ENCODE results near the gene MYOT.

MYOT gene

GRCh38 chr5:137901011-137901817 is 33.6 kb downstream of the MYOT start:
- ChIA-PET POLR2A (interaction anchor here (1.6 kb wide), 1 partner anchor 13 kb away, joined by 5 read pairs; no protein-coding TSS in a partner anchor), CTCF (interaction anchor here (1.0 to 1.3 kb wide), 2 partner anchors 12 to 14 kb away, joined by 3 read pairs; partner anchors contain the start of gene PKD2L2)
- no peak for DNase-seq (ENCODE audit: extremely low spot score)
- TF ChIP-seq TARDBP (IDR thresholded peaks at IDR 0.05) = no peak
- no peak for TF ChIP-seq BHLHE40 (IDR thresholded peaks at IDR 0.05; ENCODE audit: borderline replicate concordance)
- no peak for TF ChIP-seq NFRKB (IDR thresholded peaks at IDR 0.05)
- TF ChIP-seq ELF4 (IDR thresholded peaks at IDR 0.05) = no peak

- POLR2A ChIA-PET = interaction anchor here (1.5 to 1.9 kb wide), 2 partner anchors 12 to 14 kb away, joined by 7 to 8 read pairs; partner anchors contain the start of gene PKD2L2
- DNase-seq (ENCODE audit: extremely low spot score) = no peak
- CTCF ChIA-PET = no interaction called here
- no peak for TF ChIP-seq BHLHE40 (IDR thresholded peaks at IDR 0.05; ENCODE audit: borderline replicate concordance)
- TF ChIP-seq NFRKB (IDR thresholded peaks at IDR 0.05) = no peak
- TF ChIP-seq ARNT (IDR thresholded peaks at IDR 0.05) = no peak
- TF ChIP-seq PKNOX1 (IDR thresholded peaks at IDR 0.05) = no peak
- TF ChIP-seq FOXK2 (IDR thresholded peaks at IDR 0.05) = no peak
- no peak for TF ChIP-seq SUZ12 (IDR thresholded peaks at IDR 0.05)
- TF ChIP-seq ZNF384 (IDR thresholded peaks at IDR 0.05) = no peak
- TF ChIP-seq HDGF (IDR thresholded peaks at IDR 0.05; ENCODE audit: borderline replicate concordance) = no peak
- no peak for TF ChIP-seq FOXA1 (IDR thresholded peaks at IDR 0.05)
- TF ChIP-seq TARDBP (IDR thresholded peaks at IDR 0.05) = no peak
- TF ChIP-seq SP1 (IDR thresholded peaks at IDR 0.05) = no peak
- TF ChIP-seq FOXM1 (IDR thresholded peaks at IDR 0.05; ENCODE audit: borderline replicate concordance) = no peak
Measured at GRCh38 chr5:137902408-137903133, 34.9 kb downstream of the MYOT start.

GRCh38 chr5:137914758-137915157 is 47.1 kb downstream of the MYOT start:
- no peak for TF ChIP-seq NFRKB (IDR thresholded peaks at IDR 0.05)
- TF ChIP-seq HDGF (IDR thresholded peaks at IDR 0.05; ENCODE audit: borderline replicate concordance) = no peak
- no peak for TF ChIP-seq ZNF384 (IDR thresholded peaks at IDR 0.05)
- TF ChIP-seq SP1 (IDR thresholded peaks at IDR 0.05) = no peak
- POLR2A ChIA-PET = no interaction called here
- no peak for DNase-seq (ENCODE audit: extremely low spot score)
- CTCF ChIA-PET = no interaction called here

- no peak for TF ChIP-seq NFRKB (IDR thresholded peaks at IDR 0.05)
- no peak for TF ChIP-seq BHLHE40 (IDR thresholded peaks at IDR 0.05; ENCODE audit: borderline replicate concordance)
- no peak for TF ChIP-seq CTBP1 (IDR thresholded peaks at IDR 0.05; ENCODE audit: borderline replicate concordance)
- no peak for TF ChIP-seq ELF4 (IDR thresholded peaks at IDR 0.05)
- no peak for DNase-seq (ENCODE audit: extremely low spot score)
- CTCF ChIA-PET = no interaction called here
- POLR2A ChIA-PET = interaction anchor here (1.3 kb wide), 1 partner anchor 28 kb away, joined by 4 read pairs; the partner anchor contains the start of gene PKD2L2
Measured at GRCh38 chr5:137916923-137917322, 49.3 kb downstream of the MYOT start.

- DNase-seq (ENCODE audit: extremely low spot score) = no peak
- CTCF ChIA-PET = interaction anchor here (1.5 kb wide), 1 partner anchor 143 kb away, joined by 3 read pairs; no protein-coding TSS in a partner anchor
- TF ChIP-seq BHLHE40 (IDR thresholded peaks at IDR 0.05; ENCODE audit: borderline replicate concordance) (no peak), FOXM1 (IDR thresholded peaks at IDR 0.05; ENCODE audit: borderline replicate concordance) (no peak)
- POLR2A ChIA-PET = interaction anchor here (0.7 kb wide), 1 partner anchor 33 kb away, joined by 3 read pairs; no protein-coding TSS in a partner anchor
Measured at GRCh38 chr5:137921931-137922330, 54.3 kb downstream of the MYOT start.

GRCh38 chr5:137923856-137924255 is 56.2 kb downstream of the MYOT start:
- DNase-seq (ENCODE audit: extremely low spot score) = no peak
- CTCF ChIA-PET = no interaction called here
- TF ChIP-seq ELF4 (IDR thresholded peaks at IDR 0.05) (no peak), FOXA1 (IDR thresholded peaks at IDR 0.05) (no peak), TARDBP (IDR thresholded peaks at IDR 0.05) (no peak), SP1 (IDR thresholded peaks at IDR 0.05) (no peak), BHLHE40 (IDR thresholded peaks at IDR 0.05; ENCODE audit: borderline replicate concordance) (no peak), ZNF384 (IDR thresholded peaks at IDR 0.05) (no peak), NFRKB (IDR thresholded peaks at IDR 0.05) (no peak), PKNOX1 (IDR thresholded peaks at IDR 0.05) (no peak), ARNT (IDR thresholded peaks at IDR 0.05) (no peak), FOXK2 (IDR thresholded peaks at IDR 0.05) (no peak), CTBP1 (IDR thresholded peaks at IDR 0.05; ENCODE audit: borderline replicate concordance) (no peak), SUZ12 (IDR thresholded peaks at IDR 0.05) (no peak), LEF1 (IDR thresholded peaks at IDR 0.05; ENCODE audit: borderline replicate concordance) (no peak), FOXM1 (IDR thresholded peaks at IDR 0.05; ENCODE audit: borderline replicate concordance) (no peak), L3MBTL2 (conservative IDR thresholded peaks at IDR 0.05) (no peak), HDGF (IDR thresholded peaks at IDR 0.05; ENCODE audit: borderline replicate concordance) (no peak)
- POLR2A ChIA-PET = no interaction called here

- TF ChIP-seq FOXA1 (IDR thresholded peaks at IDR 0.05) (no peak), ELF4 (IDR thresholded peaks at IDR 0.05) (no peak), L3MBTL2 (conservative IDR thresholded peaks at IDR 0.05) (no peak), BHLHE40 (IDR thresholded peaks at IDR 0.05; ENCODE audit: borderline replicate concordance) (no peak)
- POLR2A ChIA-PET = no interaction called here
- CTCF ChIA-PET = interaction anchor here (0.7 kb wide), 1 partner anchor 47 kb away, joined by 3 read pairs; no protein-coding TSS in a partner anchor
- DNase-seq (ENCODE audit: extremely low spot score) = no peak
Measured at GRCh38 chr5:137932800-137933199, 65.1 kb downstream of the MYOT start.

All from HEK293T (cell line).